WTC11 (cell line): ENCODE data around the gene MADD.

Experiments used
- CTCF ChIP-seq: fragments of 200-600 bp; IDR thresholded peaks from 2 replicates; pipeline ENCODE4 v1.8.0; 2022; ENCODE audit warnings: antibody characterized with exemption
- FOXP1 ChIP-seq: sonication (generic); formaldehyde crosslinking; IDR thresholded peaks from 2 replicates; pipeline ENCODE4 v1.8.0; 2022; ENCODE audit warnings: missing genetic modification reagents, mild to moderate bottlenecking, moderate library complexity, borderline replicate concordance
- FOXP4 ChIP-seq: sonication (generic); formaldehyde crosslinking; IDR thresholded peaks from 2 replicates; pipeline ENCODE4 v1.8.0; 2022; ENCODE audit warnings: mild to moderate bottlenecking, missing genetic modification reagents
- JUN ChIP-seq: sonication (generic); formaldehyde crosslinking; IDR thresholded peaks from 2 replicates; pipeline ENCODE4 v1.8.0; 2023; ENCODE audit warnings: mild to moderate bottlenecking, missing genetic modification reagents
- ZNF425 ChIP-seq: fragments of 250-450 bp; sonication (Bioruptor Pico); conservative IDR thresholded peaks from 2 replicates; pipeline ENCODE4 v1.9.0; 2021; ENCODE audit warnings: mild to moderate bottlenecking

GRCh38 chr11:47333526-47333845 is 63.6 kb downstream of the MADD start:
- no peak for TF ChIP-seq CTCF
- TF ChIP-seq FOXP1 (CRISPR knock-in tag) = no peak
- TF ChIP-seq FOXP4 = no peak
- no peak for TF ChIP-seq ZNF425 (CRISPR knock-in tag)
- no peak for TF ChIP-seq JUN (CRISPR knock-in tag)
